Activated CD8-positive, alpha-beta T cell treated with anti-CD3 and anti-CD28 coated beads for 36 hours (primary cell): ENCODE data around the gene TDP1. TPM values are rescaled to one million over a fixed set of nuclear protein-coding genes. Genes with fewer than 3 reads are reported as not detected.

ENCODE experiments used
- ATAC-seq: fragments of 200-7000 bp; cut with Tn5 transposase; one replicate; pipeline ENCODE4 v1.10.0; 2021; ENCODE audit warnings: mild to moderate bottlenecking, moderate library complexity
- CTCF ChIA-PET: fragments of 350-600 bp; sonication (Branson Sonifier 250); formaldehyde crosslinking; loops from one replicate; lab custom pipeline; 2021; ENCODE audit warnings: antibody characterized with exemption; lab: Charles Lee
- POLR2A ChIA-PET: fragments of 350-600 bp; sonication (Branson Sonifier 250); formaldehyde crosslinking; loops from one replicate; lab custom pipeline; 2021; ENCODE audit warnings: antibody characterized with exemption; lab: Charles Lee
- DNase-seq: peaks from one replicate; pipeline ENCODE4 v3.0.0-alpha.2; 2020
- H3K27ac Mint-ChIP-seq: one replicate; pipeline ENCODE4 v1.8.0; 2021; ENCODE audit warnings: mild to moderate bottlenecking, mixed read lengths
- H3K27me3 Mint-ChIP-seq: one replicate; pipeline ENCODE4 v1.8.0; 2021; ENCODE audit warnings: mixed read lengths
- H3K36me3 Mint-ChIP-seq: one replicate; pipeline ENCODE4 v1.8.0; 2021; ENCODE audit warnings: low read depth, mixed read lengths
- H3K4me1 Mint-ChIP-seq: one replicate; pipeline ENCODE4 v1.8.0; 2021; ENCODE audit warnings: low read depth, mixed read lengths
- H3K4me3 Mint-ChIP-seq: one replicate; pipeline ENCODE4 v1.8.0; 2021; ENCODE audit warnings: mild to moderate bottlenecking, moderate library complexity, mixed read lengths
- H3K9me3 Mint-ChIP-seq: one replicate; pipeline ENCODE4 v1.8.0; 2021; ENCODE audit warnings: mixed read lengths
- intact Hi-C: fragments of 100-400 bp; cut with micrococcal nuclease; formaldehyde crosslinking; loops from one replicate; pipeline ENCODE4 v1.10.0; 2022
- total RNA-seq, 2 experiments: library from RNA; stranded (reverse); gene quantifications; one replicate each; pipeline ENCODE4 v1.2.3, GENCODE V29; 2021
- TF ChIP-seq, protein P1 (sequence below): fragments of 200-600 bp; IDR thresholded peaks from one replicate; pipeline ENCODE4 v1.8.0; 2022; ENCODE audit warnings: antibody characterized with exemption, mild to moderate bottlenecking

Gene TDP1
- total RNA-seq, 2 experiments from 2014 or later: 97.2 to 103 TPM

DNA sequence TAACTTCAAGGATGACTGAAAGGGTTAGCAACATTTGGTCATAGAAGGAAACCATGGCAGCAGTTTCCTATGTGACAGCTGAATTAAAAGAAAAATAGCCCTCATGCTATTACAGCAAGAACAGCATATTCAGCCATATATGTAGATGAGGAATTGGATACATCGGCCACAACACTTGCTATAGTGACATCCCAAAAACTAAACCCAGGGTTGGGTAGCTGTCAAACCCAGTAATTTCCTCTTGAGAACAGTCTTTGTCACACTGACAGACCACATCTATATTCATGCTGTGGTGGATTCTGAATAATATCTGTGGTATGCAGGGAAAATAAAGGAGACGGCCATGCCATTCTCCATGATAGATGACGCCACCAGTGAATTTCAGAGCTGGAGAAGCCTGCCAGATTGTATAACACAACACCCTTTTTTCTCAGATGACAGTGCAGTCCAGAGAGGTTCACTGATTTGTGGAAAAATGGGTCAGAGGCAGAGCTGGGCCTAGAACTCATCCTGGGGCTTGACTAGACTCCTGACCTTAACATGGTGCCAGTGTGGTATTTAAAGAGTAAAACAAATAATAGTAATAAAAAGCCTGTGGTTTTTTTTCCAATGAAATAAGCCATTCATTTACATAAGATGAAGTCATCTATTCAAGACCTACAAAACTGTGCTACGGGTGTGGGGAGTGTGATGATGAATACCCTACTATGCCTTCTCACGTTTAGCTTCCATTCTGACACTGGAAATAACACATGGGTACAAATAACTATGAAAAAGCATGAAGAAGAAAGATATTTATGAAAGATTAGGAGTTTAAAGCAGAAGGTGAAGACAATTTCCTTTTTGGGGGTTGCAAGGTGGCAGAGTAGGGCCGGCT, 33.5 kb upstream of the TDP1 start:
- ATAC-seq (no peak), DNase-seq (no peak)
- no peaks in the 10 kb centered on the region for H3K27me3 Mint-ChIP-seq
- TF ChIP-seq, protein P1, sequence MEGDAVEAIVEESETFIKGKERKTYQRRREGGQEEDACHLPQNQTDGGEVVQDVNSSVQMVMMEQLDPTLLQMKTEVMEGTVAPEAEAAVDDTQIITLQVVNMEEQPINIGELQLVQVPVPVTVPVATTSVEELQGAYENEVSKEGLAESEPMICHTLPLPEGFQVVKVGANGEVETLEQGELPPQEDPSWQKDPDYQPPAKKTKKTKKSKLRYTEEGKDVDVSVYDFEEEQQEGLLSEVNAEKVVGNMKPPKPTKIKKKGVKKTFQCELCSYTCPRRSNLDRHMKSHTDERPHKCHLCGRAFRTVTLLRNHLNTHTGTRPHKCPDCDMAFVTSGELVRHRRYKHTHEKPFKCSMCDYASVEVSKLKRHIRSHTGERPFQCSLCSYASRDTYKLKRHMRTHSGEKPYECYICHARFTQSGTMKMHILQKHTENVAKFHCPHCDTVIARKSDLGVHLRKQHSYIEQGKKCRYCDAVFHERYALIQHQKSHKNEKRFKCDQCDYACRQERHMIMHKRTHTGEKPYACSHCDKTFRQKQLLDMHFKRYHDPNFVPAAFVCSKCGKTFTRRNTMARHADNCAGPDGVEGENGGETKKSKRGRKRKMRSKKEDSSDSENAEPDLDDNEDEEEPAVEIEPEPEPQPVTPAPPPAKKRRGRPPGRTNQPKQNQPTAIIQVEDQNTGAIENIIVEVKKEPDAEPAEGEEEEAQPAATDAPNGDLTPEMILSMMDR: no peak
- CTCF ChIA-PET: interaction anchor here (1.1 to 3.0 kb wide), 5 partner anchors 16 to 895 kb away, joined by 3 to 15 read pairs (median 7); no protein-coding TSS in a partner anchor
- no peaks in the 10 kb centered on the region for H3K9me3 Mint-ChIP-seq
- no peak overlapping the region for H3K4me3 Mint-ChIP-seq
- POLR2A ChIA-PET: no interaction called here
- intact Hi-C loops: no loop called here
- H3K4me1 Mint-ChIP-seq: peaks cover 2% of the 10 kb centered on the region
- no peaks in the 10 kb centered on the region for H3K36me3 Mint-ChIP-seq
- H3K27ac Mint-ChIP-seq: no peak overlapping the region

DNA sequence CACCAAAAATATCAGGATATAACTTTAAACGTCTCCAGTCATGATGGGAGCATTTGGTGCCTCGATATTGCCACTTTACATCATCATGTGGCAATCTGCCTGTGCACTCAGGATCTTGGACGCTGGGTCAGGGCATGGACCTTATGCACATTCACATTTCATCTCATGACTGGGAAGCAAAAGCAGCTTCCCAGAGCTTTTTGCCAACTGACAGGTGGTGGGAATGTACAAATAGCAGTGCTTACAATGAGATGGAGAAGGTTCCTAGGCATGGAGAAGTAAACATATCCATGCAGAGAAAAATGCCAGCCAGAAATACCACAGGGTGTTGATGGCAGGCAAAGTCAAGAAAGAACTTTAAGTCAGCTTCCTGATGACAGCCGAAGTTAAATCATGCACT, 31.5 kb upstream of the TDP1 start:
- Mint-ChIP-seq H3K9me3 (no peaks in the 10 kb centered on the region), H3K36me3 (no peaks in the 10 kb centered on the region), H3K27ac (no peak overlapping the region), H3K27me3 (no peaks in the 10 kb centered on the region), H3K4me1 (peaks cover 2% of the 10 kb centered on the region), H3K4me3 (no peak overlapping the region)
- DNase-seq (no peak), ATAC-seq (no peak)
- intact Hi-C loops: no loop called here
- ChIA-PET POLR2A (no interaction called here), CTCF (interaction anchor here (0.7 to 1.5 kb wide), 3 partner anchors 8 to 11 kb away, joined by 3 to 4 read pairs (median 3); no protein-coding TSS in a partner anchor)
- TF ChIP-seq, protein P1: no peak

DNA sequence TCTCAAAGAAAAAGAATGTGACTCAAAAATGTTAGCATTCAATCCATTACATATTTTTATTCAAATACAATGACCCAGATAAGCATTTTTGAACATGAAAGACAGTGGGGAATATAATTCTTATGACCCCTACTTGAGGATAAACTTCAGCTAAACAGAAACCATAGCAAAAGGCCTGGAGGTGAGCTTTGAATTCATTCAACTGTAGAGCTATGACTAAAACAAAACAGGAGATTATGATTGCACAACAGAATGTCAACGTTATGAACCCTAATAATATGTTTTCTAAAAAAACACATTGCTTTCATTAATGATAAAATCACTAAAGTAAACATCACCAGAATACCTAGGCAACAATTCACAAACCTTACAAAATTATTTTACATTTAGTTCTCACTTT, 29.0 kb upstream of the TDP1 start:
- ATAC-seq: no peak
- peaks cover 2% of the 10 kb centered on the region for H3K4me1 Mint-ChIP-seq
- TF ChIP-seq, protein P1: no peak
- H3K9me3 Mint-ChIP-seq: no peaks in the 10 kb centered on the region
- no peak overlapping the region for H3K27ac Mint-ChIP-seq
- DNase-seq: no peak
- CTCF ChIA-PET: interaction anchor here (1.1 to 2.1 kb wide), 2 partner anchors 12 to 900 kb away, joined by 6 to 8 read pairs; no protein-coding TSS in a partner anchor
- POLR2A ChIA-PET: no interaction called here
- no peak overlapping the region for H3K4me3 Mint-ChIP-seq
- intact Hi-C loops: no loop called here
- no peaks in the 10 kb centered on the region for H3K36me3 Mint-ChIP-seq
- no peaks in the 10 kb centered on the region for H3K27me3 Mint-ChIP-seq

DNA sequence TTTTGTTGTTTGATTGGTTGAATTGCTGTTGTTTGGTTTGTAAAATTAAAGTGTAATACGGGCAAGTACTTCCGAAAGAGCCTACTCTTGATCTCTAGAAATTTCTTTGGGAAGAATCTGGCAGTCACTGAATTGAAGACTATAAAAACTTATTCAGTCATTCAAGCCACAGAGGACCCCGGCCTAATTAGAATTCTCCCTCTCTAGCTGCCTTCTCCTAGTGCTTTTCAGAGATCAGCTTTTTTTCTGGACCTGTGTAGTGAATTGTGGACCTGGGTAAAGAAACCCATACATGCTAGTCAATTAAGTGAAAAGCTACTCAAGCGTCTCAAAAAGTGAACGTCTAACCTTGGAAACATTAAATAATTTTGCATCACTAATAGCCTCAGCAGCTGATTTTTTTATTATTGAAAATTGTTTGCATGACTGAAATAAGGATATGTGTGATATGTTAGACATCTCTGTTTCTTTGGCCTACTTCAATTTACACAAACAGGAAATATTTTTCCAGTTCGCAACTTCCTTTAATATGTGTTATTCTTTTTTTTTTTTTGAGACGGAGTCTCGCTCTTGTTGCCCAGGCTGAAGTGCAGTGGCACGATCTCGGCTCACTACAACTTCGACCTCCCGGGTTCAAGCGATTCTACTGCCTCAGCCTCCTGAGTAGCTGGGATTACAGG, 28.4 kb upstream of the TDP1 start:
- H3K36me3 Mint-ChIP-seq: no peaks in the 10 kb centered on the region
- DNase-seq (no peak), ATAC-seq (no peak)
- ChIA-PET POLR2A (no interaction called here), CTCF (interaction anchor here (0.6 to 2.1 kb wide), 4 partner anchors 12 to 900 kb away, joined by 3 to 8 read pairs (median 5); no protein-coding TSS in a partner anchor)
- no peaks in the 10 kb centered on the region for H3K27me3 Mint-ChIP-seq
- intact Hi-C loops: no loop called here
- no peaks in the 10 kb centered on the region for H3K9me3 Mint-ChIP-seq
- H3K4me3 Mint-ChIP-seq: no peak overlapping the region
- H3K27ac Mint-ChIP-seq: no peak overlapping the region
- TF ChIP-seq, protein P1: no peak
- peaks cover 2% of the 10 kb centered on the region for H3K4me1 Mint-ChIP-seq
